ENCODE data around the gene FAM47E.

The FAM47E gene

DNA sequence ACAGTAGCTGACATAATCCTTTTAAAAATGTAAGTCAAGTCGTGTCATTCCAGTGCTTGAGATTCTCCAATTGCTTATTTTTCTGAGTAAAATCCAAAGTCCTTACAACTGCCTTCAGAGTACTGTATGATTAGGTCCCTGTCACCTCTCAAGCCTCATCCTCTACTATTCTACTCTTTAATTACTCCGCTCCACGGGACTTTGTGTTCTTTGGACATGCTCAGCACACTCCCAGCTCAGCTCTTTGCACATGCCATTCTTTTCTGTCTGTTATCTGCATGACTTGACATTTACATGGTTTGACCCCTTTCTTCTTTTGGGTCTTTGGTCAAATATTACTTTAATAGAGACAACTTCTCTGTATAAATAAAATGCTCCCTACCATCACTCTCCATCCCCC is 15.1 kb downstream of the FAM47E start:
- TF ChIP-seq EZH2 (IDR thresholded peaks at IDR 0.05; ENCODE audit: borderline replicate concordance, low read depth, low read length, severe bottlenecking) = no peak
- TF ChIP-seq, protein P1, sequence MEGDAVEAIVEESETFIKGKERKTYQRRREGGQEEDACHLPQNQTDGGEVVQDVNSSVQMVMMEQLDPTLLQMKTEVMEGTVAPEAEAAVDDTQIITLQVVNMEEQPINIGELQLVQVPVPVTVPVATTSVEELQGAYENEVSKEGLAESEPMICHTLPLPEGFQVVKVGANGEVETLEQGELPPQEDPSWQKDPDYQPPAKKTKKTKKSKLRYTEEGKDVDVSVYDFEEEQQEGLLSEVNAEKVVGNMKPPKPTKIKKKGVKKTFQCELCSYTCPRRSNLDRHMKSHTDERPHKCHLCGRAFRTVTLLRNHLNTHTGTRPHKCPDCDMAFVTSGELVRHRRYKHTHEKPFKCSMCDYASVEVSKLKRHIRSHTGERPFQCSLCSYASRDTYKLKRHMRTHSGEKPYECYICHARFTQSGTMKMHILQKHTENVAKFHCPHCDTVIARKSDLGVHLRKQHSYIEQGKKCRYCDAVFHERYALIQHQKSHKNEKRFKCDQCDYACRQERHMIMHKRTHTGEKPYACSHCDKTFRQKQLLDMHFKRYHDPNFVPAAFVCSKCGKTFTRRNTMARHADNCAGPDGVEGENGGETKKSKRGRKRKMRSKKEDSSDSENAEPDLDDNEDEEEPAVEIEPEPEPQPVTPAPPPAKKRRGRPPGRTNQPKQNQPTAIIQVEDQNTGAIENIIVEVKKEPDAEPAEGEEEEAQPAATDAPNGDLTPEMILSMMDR (IDR thresholded peaks at IDR 0.05; ENCODE audit: borderline replicate concordance, extremely low read depth, low read length, poor library complexity, severe bottlenecking) = no peak
- Histone ChIP-seq H3K79me2 (ENCODE audit: insufficient read depth, low read length) (no peaks in the 10 kb centered on the region), H3K27me3 (ENCODE audit: insufficient read depth, low read length, poor library complexity) (no peaks in the 10 kb centered on the region), H3K27ac (ENCODE audit: low read length) (no peak overlapping the region), H3K9ac (ENCODE audit: low read depth, low read length) (no peak overlapping the region), H3K36me3 (ENCODE audit: insufficient read depth, low read length) (no peaks in the 10 kb centered on the region), H3K4me1 (ENCODE audit: insufficient read depth, low read length) (no peaks in the 10 kb centered on the region), H4K20me1 (ENCODE audit: insufficient read depth, low read length) (no peaks in the 10 kb centered on the region), H3K4me2 (ENCODE audit: insufficient read depth, low read length) (no peak overlapping the region), H2AFZ (ENCODE audit: low read depth, low read length) (no peak overlapping the region), H3K9me3 (ENCODE audit: insufficient read depth, low read length, severe bottlenecking) (no peaks in the 10 kb centered on the region), H3K4me3 (ENCODE audit: low read depth in 1 of 2, low read length in 2 of 2) (no peak overlapping the region)
- ATAC-seq (ENCODE audit: insufficient read depth, low read depth) (no peak), DNase-seq (no peak)

DNA sequence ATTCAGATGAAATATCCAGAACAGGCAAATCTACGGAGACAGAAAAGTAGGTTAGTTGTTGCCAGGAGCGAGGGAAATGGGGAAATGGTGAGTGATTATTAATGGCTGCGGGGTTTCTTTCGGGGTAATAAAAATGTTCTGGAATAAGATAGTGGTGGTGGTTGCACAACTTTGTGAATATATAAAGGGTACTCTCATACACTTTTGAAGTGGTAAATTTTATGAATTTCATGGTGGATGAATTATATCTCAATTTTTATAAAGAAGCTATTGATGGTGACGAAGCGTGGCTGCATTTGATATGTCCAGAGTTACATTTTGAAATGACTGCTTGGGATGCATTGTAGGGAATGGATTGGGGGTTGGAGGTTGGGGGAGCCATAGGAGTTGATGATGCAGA is 16.3 kb downstream of the FAM47E start:
- H3K4me3 ChIP-seq (ENCODE audit: low read depth in 1 of 2, low read length in 2 of 2) = no peak overlapping the region
- no peak overlapping the region for H3K4me2 ChIP-seq (ENCODE audit: insufficient read depth, low read length)
- ATAC-seq (ENCODE audit: insufficient read depth, low read depth) (no peak), DNase-seq (no peak)
- no peak for TF ChIP-seq EZH2 (IDR thresholded peaks at IDR 0.05; ENCODE audit: borderline replicate concordance, low read depth, low read length, severe bottlenecking)
- TF ChIP-seq, protein P1 (IDR thresholded peaks at IDR 0.05; ENCODE audit: borderline replicate concordance, extremely low read depth, low read length, poor library complexity, severe bottlenecking) = no peak
- H3K9me3 ChIP-seq (ENCODE audit: insufficient read depth, low read length, severe bottlenecking) = no peaks in the 10 kb centered on the region
- no peak overlapping the region for H2AFZ ChIP-seq (ENCODE audit: low read depth, low read length)
- H3K4me1 ChIP-seq (ENCODE audit: insufficient read depth, low read length) = no peaks in the 10 kb centered on the region
- no peaks in the 10 kb centered on the region for H3K36me3 ChIP-seq (ENCODE audit: insufficient read depth, low read length)
- H3K9ac ChIP-seq (ENCODE audit: low read depth, low read length) = no peak overlapping the region
- H4K20me1 ChIP-seq (ENCODE audit: insufficient read depth, low read length) = no peaks in the 10 kb centered on the region
- H3K27me3 ChIP-seq (ENCODE audit: insufficient read depth, low read length, poor library complexity) = no peaks in the 10 kb centered on the region
- H3K27ac ChIP-seq (ENCODE audit: low read length) = no peak overlapping the region
- no peaks in the 10 kb centered on the region for H3K79me2 ChIP-seq (ENCODE audit: insufficient read depth, low read length)

DNA sequence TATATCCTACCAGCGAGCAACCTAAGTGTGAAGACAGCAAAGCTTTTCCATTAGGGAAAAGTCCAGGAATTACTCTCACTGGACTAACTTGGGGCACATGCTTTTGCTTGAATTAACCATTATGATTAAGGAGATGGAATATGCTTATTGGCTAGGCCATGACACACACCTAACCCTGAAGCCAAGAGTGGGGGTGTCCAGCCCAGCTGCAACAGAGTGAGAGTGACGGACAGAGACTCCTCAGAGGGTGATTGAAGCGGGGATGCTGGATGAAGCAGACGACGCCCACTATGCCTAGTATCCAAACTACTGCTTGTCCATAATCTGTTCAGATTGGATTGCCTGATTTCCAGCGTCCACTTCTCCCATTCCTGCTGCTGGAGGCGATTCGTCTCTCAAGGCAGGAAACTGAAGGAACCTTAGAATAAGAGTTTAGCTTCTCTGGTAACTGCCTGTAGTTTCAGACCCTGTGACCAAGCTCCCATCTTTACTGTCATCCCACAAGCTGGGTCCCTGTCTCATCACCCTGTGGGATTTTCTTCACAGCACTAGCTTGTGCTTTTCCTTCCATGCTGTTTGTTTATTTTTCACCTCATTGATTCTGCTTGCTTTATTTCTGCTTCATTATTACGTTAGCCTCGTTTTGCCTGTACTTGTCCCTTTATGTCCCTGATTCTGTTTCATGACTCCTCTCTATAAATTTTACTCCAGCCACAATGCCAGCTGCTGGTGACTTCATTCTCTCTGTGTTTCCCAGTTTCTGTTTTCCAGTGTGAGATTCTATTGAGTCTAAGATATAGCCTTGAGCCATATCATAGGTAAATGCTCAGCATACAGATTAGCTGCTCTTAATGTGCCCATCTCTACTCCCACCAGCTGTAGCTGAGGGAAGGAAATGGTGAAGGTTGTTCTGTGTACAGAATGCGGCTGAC is 19.0 kb downstream of the FAM47E start:
- Histone ChIP-seq H3K4me3 (ENCODE audit: low read depth in 1 of 2, low read length in 2 of 2) (no peak overlapping the region), H3K27me3 (ENCODE audit: insufficient read depth, low read length, poor library complexity) (no peaks in the 10 kb centered on the region), H3K9ac (ENCODE audit: low read depth, low read length) (no peak overlapping the region), H3K27ac (ENCODE audit: low read length) (no peak overlapping the region), H3K9me3 (ENCODE audit: insufficient read depth, low read length, severe bottlenecking) (no peaks in the 10 kb centered on the region), H3K36me3 (ENCODE audit: insufficient read depth, low read length) (no peaks in the 10 kb centered on the region), H2AFZ (ENCODE audit: low read depth, low read length) (no peak overlapping the region), H3K4me2 (ENCODE audit: insufficient read depth, low read length) (no peak overlapping the region), H3K4me1 (ENCODE audit: insufficient read depth, low read length) (no peaks in the 10 kb centered on the region), H3K79me2 (ENCODE audit: insufficient read depth, low read length) (no peaks in the 10 kb centered on the region), H4K20me1 (ENCODE audit: insufficient read depth, low read length) (no peaks in the 10 kb centered on the region)
- ATAC-seq (ENCODE audit: insufficient read depth, low read depth) (no peak), DNase-seq (no peak)
- TF ChIP-seq, protein P1 (IDR thresholded peaks at IDR 0.05; ENCODE audit: borderline replicate concordance, extremely low read depth, low read length, poor library complexity, severe bottlenecking) = no peak
- TF ChIP-seq EZH2 (IDR thresholded peaks at IDR 0.05; ENCODE audit: borderline replicate concordance, low read depth, low read length, severe bottlenecking) = no peak

All from DND-41 (cell line).